A673 (cell line): ENCODE measurements around the gene DGKA. TPM values are rescaled to one million over a fixed set of nuclear protein-coding genes. Genes with fewer than 3 reads are reported as not detected.
"Not testable (repeated sequence)": the region's sequence is repeated elsewhere in the genome, so short reads cannot be mapped to it uniquely, and the experiment has no call there.

ENCODE experiments used
- BruUV-seq: library from RNA; stranded (reverse); fragments of 400-500 nt; replicated peaks from 2 replicates; lab custom pipeline; 2021; lab: Mats Ljungman, UMichigan
- CTCF ChIA-PET: fragments of 300-600 bp; sonication (Branson Sonifier 250); formaldehyde crosslinking; loops from one replicate; lab custom pipeline; 2022; ENCODE audit warnings: antibody characterized with exemption; lab: Charles Lee
- POLR2A ChIA-PET: fragments of 300-600 bp; sonication (Branson Sonifier 250); formaldehyde crosslinking; loops from one replicate; lab custom pipeline; 2022; ENCODE audit warnings: antibody characterized with exemption; ENCODE audit not compliant: low non-redundant PET; lab: Charles Lee
- DNase-seq: peaks from one replicate; pipeline ENCODE4 v3.0.0-alpha.2; 2015; ENCODE audit warnings: low spot score
- H3K27ac ChIP-seq: fragments of 200-600 bp; sonication (generic); 2 replicates; pipeline ENCODE4 v1.5.1; 2016; ENCODE audit warnings: mixed run types, low read depth, mild to moderate bottlenecking, mixed read lengths, antibody characterized with exemption, low read length; ENCODE audit not compliant: poor library complexity, severe bottlenecking
- H3K27me3 ChIP-seq: fragments of 200-600 bp; sonication (generic); replicated peaks from 2 replicates; pipeline ENCODE4 v1.6.1; 2017; ENCODE audit warnings: mixed run types, low read depth, mild to moderate bottlenecking, mixed read lengths, antibody characterized with exemption, low read length; ENCODE audit not compliant: insufficient read depth, poor library complexity
- H3K36me3 ChIP-seq: fragments of 200-600 bp; sonication (generic); 2 replicates; pipeline ENCODE4 v1.6.1; 2016; ENCODE audit warnings: mixed run types, mild to moderate bottlenecking, mixed read lengths, antibody characterized with exemption, low read length; ENCODE audit not compliant: insufficient read depth, poor library complexity, severe bottlenecking
- H3K4me1 ChIP-seq: fragments of 200-600 bp; sonication (generic); 2 replicates; pipeline ENCODE4 v1.6.1; 2017; ENCODE audit warnings: mixed run types, mild to moderate bottlenecking, mixed read lengths, antibody characterized with exemption, low read length; ENCODE audit not compliant: insufficient read depth, poor library complexity, severe bottlenecking
- H3K4me3 ChIP-seq: fragments of 200-600 bp; sonication (generic); 2 replicates; pipeline ENCODE4 v1.5.1; 2016; ENCODE audit warnings: low read depth, mixed run types, mild to moderate bottlenecking, mixed read lengths, low read length; ENCODE audit not compliant: poor library complexity, severe bottlenecking
- H3K9me3 ChIP-seq: fragments of 200-600 bp; sonication (generic); 2 replicates; pipeline ENCODE4 v1.6.1; 2016; ENCODE audit warnings: mixed run types, low read depth, mild to moderate bottlenecking, mixed read lengths, antibody characterized with exemption, low read length; ENCODE audit not compliant: poor library complexity, severe bottlenecking
- CTCF ChIP-seq: fragments of 300-800, 200-600 bp; sonication (generic); conservative IDR thresholded peaks from 2 replicates; pipeline ENCODE4 v1.5.1; 2017; ENCODE audit warnings: low read depth, mild to moderate bottlenecking, antibody characterized with exemption, low read length, moderate library complexity, mixed read lengths
- EZH2 ChIP-seq: fragments of 200-600 bp; sonication (generic); IDR thresholded peaks from 2 replicates; pipeline ENCODE4 v1.6.1; 2017; ENCODE audit warnings: borderline replicate concordance, low read depth, mild to moderate bottlenecking, mixed read lengths, antibody characterized with exemption, low read length; ENCODE audit not compliant: poor library complexity, severe bottlenecking
- intact Hi-C: fragments of 100-400 bp; cut with micrococcal nuclease; formaldehyde crosslinking; loops from one replicate; pipeline ENCODE4 v1.10.0; 2022; ENCODE audit not compliant: unreplicated experiment
- total RNA-seq: library from RNA; stranded (reverse); gene quantifications from 2 replicates; pipeline ENCODE4 v1.2.3, GENCODE V29; 2021

DGKA gene
- total RNA-seq, 1 experiment from 2014 or later: 10.1 TPM

GRCh38 chr12:55915482-55915859 lies 15.5 kb upstream of the DGKA start:
- ChIA-PET POLR2A (no interaction called here), CTCF (interaction anchor here (0.6 kb wide), 1 partner anchor 11 kb away, joined by 3 read pairs; no protein-coding TSS in a partner anchor)
- no TSS peak for BruUV-seq
- DNase-seq: no peak
- H3K9me3 ChIP-seq: no peaks in the 10 kb centered on the region
- no peaks in the 10 kb centered on the region for H3K36me3 ChIP-seq
- H3K27ac ChIP-seq: no peak overlapping the region
- TF ChIP-seq EZH2 (no peak), CTCF (no peak)
- H3K27me3 ChIP-seq: no peaks in the 10 kb centered on the region
- no peak overlapping the region for H3K4me3 ChIP-seq
- intact Hi-C loops: no loop called here
- H3K4me1 ChIP-seq: peaks cover 6% of the 10 kb centered on the region

- H3K36me3 ChIP-seq, H3K27me3 ChIP-seq, BruUV-seq, POLR2A ChIA-PET, H3K4me3 ChIP-seq, H3K4me1 ChIP-seq, intact Hi-C loops, CTCF ChIA-PET, H3K9me3 ChIP-seq, H3K27ac ChIP-seq, DNase-seq: not testable (repeated sequence)
These were observed 11.9 kb upstream of the DGKA start for GRCh38 chr12:55919032-55919431.

- TF ChIP-seq EZH2: no peak
- no peaks in the 10 kb centered on the region for H3K9me3 ChIP-seq
- no peak overlapping the region for H3K4me3 ChIP-seq
- no TSS peak for BruUV-seq
- peaks cover 5% of the 10 kb centered on the region for H3K36me3 ChIP-seq
- no peak overlapping the region for H3K27ac ChIP-seq
- intact Hi-C loops: no loop called here
- DNase-seq: no peak
- H3K27me3 ChIP-seq: no peaks in the 10 kb centered on the region
- H3K4me1 ChIP-seq: peaks cover 8% of the 10 kb centered on the region
- ChIA-PET POLR2A (no interaction called here), CTCF (interaction anchor here (0.6 kb wide), 1 partner anchor 36 kb away, joined by 4 read pairs; no protein-coding TSS in a partner anchor)
These were observed 8.8 kb upstream of the DGKA start for GRCh38 chr12:55922126-55922525.

GRCh38 chr12:55923648-55924047 lies 7.3 kb upstream of the DGKA start:
- intact Hi-C loops, POLR2A ChIA-PET, BruUV-seq, H3K4me3 ChIP-seq, H3K27ac ChIP-seq, H3K36me3 ChIP-seq, DNase-seq, H3K9me3 ChIP-seq, H3K27me3 ChIP-seq: not testable (repeated sequence)
- CTCF ChIA-PET: interaction anchor here (0.6 kb wide), 1 partner anchor 26 kb away, joined by 3 read pairs; no protein-coding TSS in a partner anchor
- H3K4me1 ChIP-seq: peaks cover 14% of the 10 kb centered on the region

- TF ChIP-seq EZH2: no peak
- TF ChIP-seq CTCF: no peak
- no peak for DNase-seq
- H3K4me1 ChIP-seq: peaks cover 23% of the 10 kb centered on the region
- ChIA-PET CTCF (interaction anchor here (0.6 kb wide), 1 partner anchor 60 kb away, joined by 3 read pairs; no protein-coding TSS in a partner anchor), POLR2A (no interaction called here)
- H3K9me3 ChIP-seq: no peaks in the 10 kb centered on the region
- intact Hi-C loops: no loop called here
- no peaks in the 10 kb centered on the region for H3K27me3 ChIP-seq
- H3K27ac ChIP-seq: peak overlapping the region; percentile 95
- H3K36me3 ChIP-seq: peaks cover 5% of the 10 kb centered on the region
- H3K4me3 ChIP-seq: peak overlapping the region; percentile 91
- no TSS peak for BruUV-seq
These were observed 5.6 kb upstream of the DGKA start for GRCh38 chr12:55925371-55925770.
